Cardiac fibroblast (primary cell): ENCODE results near the gene C4BPB.
"Not testable (repeated sequence)": the region's sequence is repeated elsewhere in the genome, so short reads cannot be mapped to it uniquely, and the experiment has no call there.

Experiments used
- DNase-seq, 2 donors: peaks; one replicate each; pipeline versions ENCODE4 v3.0.0 to v3.0.0-alpha.2; 2010; ENCODE audit warnings: low read depth in 2 of 2
- H3K4me3 ChIP-seq, 2 donors: replicated peaks in 1 of 2; 1 replicate in 1 of 2; 2 replicates in 1 of 2; pipeline ENCODE4 v1.5.1; 2011; ENCODE audit warnings: low read depth in 2 of 2, low read length in 2 of 2, mild to moderate bottlenecking in 2 of 2, moderate library complexity in 1 of 2
- TF ChIP-seq, protein P1 (sequence below): IDR thresholded peaks from one replicate; pipeline ENCODE4 v1.5.1; 2011; ENCODE audit warnings: low read depth, mild to moderate bottlenecking, low read length, inconsistent platforms

The C4BPB gene

DNA sequence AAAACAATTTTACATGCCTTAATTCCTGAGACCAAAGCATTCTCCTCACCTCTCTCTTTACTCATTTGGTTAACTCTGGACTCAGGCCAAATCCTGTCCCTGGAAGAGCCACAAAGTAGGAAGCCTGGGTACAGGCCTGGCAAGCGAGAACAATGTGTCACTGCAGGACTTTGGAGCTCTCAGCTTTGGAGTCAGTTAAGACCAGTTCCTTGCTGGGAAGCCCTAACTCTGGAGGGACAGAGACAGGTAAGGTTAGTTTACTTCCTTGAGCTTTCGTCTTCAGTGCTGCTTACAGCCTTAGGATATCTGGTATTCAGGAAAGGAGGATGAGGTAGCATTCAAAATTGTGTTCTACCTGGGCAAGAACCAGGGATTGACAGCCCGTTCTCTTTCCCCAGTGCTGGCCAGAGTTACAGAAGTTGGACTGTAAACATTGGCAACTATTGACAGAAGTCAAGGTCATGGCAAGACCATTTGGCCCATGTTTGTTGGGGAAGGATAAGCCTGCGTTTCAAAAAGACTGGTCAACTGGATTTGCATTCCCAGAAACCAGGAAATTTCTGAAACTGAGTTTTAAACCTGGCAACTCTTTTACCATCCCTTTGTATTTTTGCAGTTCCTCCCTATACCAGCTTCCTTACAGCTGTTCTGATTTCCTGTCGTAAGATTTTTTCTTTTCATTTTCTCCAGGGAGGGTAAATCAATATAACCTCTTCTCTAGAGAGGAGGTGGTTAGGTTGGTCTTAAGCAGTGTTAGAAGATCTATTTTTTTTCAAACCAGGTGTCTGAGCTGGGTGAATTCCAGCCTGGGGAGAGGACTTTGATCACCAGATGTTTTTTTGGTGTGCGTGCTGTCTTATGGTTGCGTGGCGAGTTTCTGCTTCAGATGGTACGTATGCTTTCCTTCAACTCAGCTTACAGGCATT, at the start of gene C4BPB:
Gene C4BPB (plus strand): TSS at position 160 of the 926 bp plus-strand sequence. CDS start 672 bp downstream, at position 832.
- no peak for DNase-seq
- no peak within 1 kb of the TSS for H3K4me3 ChIP-seq
- TF ChIP-seq, protein P1, sequence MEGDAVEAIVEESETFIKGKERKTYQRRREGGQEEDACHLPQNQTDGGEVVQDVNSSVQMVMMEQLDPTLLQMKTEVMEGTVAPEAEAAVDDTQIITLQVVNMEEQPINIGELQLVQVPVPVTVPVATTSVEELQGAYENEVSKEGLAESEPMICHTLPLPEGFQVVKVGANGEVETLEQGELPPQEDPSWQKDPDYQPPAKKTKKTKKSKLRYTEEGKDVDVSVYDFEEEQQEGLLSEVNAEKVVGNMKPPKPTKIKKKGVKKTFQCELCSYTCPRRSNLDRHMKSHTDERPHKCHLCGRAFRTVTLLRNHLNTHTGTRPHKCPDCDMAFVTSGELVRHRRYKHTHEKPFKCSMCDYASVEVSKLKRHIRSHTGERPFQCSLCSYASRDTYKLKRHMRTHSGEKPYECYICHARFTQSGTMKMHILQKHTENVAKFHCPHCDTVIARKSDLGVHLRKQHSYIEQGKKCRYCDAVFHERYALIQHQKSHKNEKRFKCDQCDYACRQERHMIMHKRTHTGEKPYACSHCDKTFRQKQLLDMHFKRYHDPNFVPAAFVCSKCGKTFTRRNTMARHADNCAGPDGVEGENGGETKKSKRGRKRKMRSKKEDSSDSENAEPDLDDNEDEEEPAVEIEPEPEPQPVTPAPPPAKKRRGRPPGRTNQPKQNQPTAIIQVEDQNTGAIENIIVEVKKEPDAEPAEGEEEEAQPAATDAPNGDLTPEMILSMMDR: no peak

DNA sequence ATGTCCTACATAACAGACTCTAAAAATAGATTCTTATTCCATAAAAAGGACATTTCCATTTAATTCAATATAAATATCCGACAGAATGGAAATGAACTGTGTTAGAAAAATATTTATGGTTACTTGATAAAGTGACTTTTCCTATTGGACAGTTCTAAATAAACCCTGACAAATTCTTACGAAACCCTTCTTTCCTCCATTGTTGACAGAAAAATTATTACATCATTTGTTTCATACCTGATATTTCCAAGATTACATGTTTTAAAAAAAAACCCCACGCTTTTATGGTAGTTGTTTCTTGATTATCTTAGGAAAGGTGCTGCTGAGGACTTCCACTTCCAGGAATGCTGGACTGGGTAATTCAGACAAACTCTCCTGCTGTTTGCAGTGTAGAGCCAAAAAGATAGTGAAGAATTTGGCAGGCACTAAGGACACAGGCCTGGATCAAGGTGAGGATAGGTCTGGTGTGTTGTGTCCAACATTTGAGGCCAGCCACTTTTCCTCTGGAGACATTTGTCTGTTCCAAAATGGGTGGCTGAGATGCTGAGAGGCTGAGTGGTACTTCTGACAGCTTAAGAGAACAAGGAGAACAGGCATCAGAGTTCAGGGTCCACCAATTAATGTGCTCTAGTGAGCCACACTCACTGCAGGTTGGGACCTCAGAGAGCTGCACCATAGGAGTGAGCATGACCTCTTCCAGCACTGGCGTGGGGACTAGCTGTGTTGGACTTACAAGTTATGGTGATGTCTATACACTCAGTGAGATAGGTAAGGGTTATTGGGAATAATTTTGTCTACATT, 49.1 kb upstream of the C4BPB start:
- no peak overlapping the region for H3K4me3 ChIP-seq
- TF ChIP-seq, protein P1: no peak
- DNase-seq: no peak

DNA sequence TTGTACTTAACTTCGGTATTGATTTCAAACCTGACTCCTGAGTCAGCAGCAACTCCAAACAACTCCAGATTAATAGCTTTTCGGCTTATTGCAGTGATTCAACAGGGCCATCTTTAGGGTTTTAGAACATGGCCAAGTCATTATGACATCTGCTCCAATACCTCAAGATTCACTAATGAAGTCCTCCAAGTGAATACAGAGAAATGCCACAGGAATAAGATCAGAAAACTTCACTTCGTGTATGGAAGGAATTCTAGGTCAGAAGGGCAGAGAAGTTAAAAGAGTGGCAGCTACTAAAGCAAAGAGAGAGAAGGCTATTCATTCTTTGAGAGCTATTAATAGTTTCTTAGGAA, 48.5 kb upstream of the C4BPB start:
- no peak for DNase-seq
- TF ChIP-seq, protein P1: no peak
- H3K4me3 ChIP-seq: no peak overlapping the region

GRCh38 chr1:207041397-207041796, 47.3 kb upstream of the C4BPB start:
- not testable (repeated sequence) for DNase-seq, H3K4me3 ChIP-seq

DNA sequence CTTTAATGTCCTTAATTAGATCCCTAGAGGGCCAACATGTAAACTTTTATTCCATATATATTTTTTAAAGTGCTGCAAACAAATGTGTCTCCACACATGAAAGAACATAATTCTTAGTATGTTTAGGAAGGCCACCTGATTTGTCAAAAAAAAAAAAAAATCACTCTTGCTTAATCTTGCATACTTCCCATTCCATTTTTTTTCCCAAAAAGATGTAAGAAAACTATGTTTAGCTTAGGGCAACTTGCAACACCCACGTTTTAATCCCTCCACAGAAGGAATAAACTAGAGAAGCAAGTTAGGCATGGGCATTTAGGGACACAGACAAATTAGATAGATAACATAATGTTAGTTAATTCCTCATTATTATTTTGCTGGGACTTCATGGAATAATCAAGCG, 43.2 kb upstream of the C4BPB start:
- peak in 1 of 2 donors; percentile 32 for DNase-seq
- H3K4me3 ChIP-seq: no peak overlapping the region
- TF ChIP-seq, protein P1: no peak

- TF ChIP-seq, protein P1: no peak
- no peak for DNase-seq
- no peak overlapping the region for H3K4me3 ChIP-seq
These were observed 41.2 kb upstream of the C4BPB start for GRCh38 chr1:207047505-207047904.

DNA sequence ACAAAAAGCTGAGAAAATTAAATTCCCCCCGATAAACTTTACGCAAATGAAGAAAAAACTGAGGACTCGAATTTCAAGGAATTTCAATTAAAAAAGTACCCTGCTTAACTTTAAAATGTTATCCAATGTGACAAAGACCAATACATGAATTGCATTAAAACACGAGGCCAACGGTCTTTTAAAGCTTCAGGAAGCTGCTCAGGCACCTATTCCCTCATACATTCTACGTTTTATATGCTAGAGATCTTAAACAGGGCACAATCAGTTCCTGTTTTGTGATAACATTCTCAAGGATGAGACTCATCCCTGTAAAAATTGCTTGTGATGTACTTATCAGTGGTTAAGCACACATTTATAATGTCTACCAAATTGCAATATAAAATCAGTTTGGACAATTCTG, 40.6 kb upstream of the C4BPB start:
- DNase-seq: no peak
- TF ChIP-seq, protein P1: no peak
- no peak overlapping the region for H3K4me3 ChIP-seq
